NCI-H774 (cell line): ENCODE data around the gene CNGB1.
"Not testable (repeated sequence)": the region's sequence is repeated elsewhere in the genome, so short reads cannot be mapped to it uniquely, and the experiment has no call there.

Experiments
- DNase-seq: peaks from one replicate; lab custom pipeline; 2025; lab: John Stamatoyannopoulos, UW

Gene CNGB1

DNA sequence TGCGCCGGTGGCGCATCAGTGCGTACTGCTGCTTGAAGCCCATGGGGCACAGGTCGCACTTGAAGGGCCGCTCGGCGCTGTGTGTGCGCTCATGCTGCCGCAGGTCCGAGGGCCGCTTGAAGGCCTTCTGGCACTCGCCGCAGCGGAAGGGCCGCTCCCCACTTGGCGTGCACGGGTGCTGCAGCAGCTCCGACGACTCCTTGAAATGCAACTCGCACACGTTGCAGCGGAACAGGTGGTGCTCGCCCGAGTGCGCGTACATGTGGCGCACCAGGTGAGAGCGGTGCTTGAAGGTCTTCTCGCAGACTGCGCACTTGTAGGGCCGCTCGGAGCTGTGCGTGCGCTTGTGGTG lies 26.2 kb upstream of the CNGB1 start:
- DNase-seq: no peak

DNA sequence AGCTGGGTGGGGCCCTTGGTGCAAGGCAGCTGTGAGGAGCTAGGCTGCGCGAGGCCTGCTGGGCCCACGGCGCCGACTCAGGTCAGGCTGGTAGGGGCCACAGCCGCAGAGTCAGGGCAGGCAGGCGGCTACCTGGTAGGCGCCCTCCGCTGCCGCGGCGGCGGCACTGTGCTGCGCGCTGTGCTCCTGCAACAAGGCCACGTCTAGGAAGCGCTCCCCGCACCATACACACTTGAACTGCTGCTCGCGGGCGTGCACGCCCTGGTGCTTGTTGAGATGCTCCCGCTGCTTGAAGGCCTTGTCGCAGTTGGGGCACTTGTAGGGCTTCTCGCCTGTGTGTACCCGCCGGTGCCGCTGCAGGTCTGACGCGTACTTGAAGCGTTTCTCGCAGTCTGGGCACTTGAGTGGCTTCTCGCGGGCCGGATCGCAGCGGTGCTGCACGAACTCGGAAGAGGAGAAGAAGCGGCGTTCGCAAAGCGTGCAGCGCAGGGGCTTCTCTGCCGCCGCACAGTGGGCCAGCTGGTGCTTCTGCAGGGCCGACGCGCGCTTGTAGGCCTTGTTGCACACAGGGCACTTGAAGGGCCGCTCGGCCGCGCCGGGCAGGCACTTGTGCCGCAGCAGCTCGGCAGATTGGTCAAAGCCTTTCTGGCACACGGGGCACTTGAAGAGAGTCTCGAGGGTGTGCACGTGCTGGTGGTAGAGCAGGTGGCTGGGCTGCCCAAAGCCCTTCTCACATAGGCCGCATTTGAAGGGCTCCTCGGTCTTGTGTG lies 25.7 kb upstream of the CNGB1 start:
- DNase-seq: no peak

DNA sequence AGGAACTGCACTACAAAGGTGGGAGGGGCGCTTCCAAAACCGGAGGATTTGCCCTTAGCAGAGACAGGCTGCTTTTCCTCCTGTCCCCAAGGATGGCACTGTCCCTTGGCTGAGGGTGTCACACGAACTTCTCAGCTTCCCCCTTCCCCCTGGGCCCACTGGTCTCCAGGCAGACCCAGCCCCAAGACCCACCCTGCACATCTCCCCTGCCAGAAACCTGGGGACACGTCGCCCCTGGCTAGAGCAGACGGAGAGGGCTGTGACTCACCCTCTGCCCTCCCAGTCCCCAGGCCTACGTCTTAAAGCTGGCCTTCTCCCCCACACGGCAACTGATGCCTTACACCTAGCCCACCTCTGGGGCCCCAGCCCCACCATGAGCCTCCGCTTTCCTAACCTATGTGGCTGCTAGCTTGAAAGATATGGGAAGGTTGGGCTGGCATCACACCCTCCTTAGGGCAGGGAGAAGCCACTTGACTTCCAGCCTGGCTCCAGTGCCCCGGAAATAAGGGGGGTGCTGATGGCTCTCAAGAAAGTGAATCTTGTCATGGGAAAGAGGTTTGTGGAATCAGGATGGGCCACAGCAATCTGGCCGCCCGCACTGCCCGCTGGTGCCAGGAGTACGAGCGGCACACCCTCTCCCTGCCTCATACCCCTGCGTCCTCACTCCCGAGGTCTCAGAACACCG lies 24.9 kb upstream of the CNGB1 start:
- no peak for DNase-seq

- no peak for DNase-seq
Measured at GRCh38 chr16:57994778-57995177, 23.9 kb upstream of the CNGB1 start.

DNA sequence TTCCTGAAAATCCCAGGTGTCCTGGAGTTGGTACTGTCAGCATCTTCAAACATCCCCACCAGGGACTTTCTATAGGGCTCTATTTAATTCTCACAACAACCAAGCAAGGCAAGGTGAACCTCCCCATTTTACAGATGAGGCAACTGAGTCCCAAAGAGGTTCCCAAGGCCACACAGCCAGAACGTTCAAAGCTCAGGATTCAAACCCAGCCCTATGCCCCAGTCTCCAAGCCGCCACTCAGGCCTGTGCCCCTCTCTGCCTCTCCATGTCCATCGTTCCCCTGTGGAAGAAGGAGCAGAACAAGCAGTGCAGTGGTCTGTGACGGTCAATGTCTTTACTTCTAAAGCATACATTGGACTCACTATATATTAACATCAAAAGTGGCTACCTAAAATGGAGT lies 23.4 kb upstream of the CNGB1 start:
- DNase-seq: no peak

GRCh38 chr16:57993897-57994296 lies 23.0 kb upstream of the CNGB1 start:
- DNase-seq: no peak

DNA sequence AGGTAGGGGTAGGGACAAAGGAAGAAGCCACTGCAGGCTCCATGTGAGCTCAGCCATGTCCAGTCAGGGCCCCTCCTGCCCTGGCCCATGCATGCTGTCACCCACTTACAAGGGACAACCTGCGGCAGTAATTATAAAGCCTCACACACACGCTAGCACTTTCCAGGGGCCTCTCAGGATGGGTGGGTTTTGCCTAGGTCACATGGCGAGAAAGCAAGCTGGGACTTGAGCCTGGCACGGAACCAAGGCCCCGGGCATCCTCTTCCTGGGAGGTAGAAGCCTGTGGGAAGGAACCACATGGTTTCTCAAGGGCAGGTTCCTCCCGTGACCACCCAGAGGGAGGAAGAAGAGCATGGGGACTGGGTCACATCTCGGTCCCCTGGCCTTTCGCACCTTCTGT lies 22.5 kb upstream of the CNGB1 start:
- no peak for DNase-seq

DNA sequence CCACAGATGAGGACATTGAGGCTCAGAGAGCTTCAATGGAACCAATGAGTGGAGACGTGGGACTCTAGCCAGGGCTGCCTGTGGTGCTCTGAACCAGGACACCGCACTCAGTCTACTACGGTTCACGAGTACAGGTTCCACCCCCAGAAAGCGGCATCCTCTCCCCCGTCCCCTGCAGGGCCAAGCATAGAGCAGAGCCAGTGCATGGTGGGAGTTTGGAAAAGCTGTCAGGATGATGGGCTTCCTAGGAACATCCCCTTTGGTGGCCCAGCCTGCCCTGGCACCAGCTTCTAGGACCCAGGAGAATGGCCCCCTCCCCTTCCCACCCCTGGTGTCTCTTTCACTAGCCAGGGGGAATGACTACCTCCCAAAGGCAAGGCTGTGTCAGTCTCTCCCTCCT lies 21.2 kb upstream of the CNGB1 start:
- DNase-seq: no peak

DNA sequence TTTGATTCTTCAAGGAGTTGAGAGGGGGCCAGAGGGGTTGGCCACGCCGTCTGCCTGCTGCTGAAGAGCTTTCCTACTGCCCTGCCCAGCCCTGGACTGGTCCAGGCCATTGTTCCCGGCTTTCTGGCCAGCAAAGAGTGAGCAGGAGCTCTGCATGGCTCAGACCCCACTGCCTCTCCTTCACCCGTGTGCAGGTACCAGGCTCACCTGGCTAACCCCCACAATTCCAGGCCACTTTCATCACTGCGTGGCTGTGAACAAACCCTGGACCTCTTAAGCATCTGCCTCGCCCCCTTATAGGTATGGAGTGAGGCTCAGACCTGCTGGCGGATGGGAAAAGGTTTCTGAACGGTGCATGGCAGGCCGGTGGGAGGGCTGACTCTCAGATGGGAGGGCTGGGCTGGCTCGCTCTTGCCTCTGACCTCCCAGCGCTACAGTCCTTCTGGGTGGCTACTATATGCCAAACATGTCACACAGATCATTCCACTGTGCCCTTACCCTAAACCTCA lies 20.7 kb upstream of the CNGB1 start:
- no peak for DNase-seq

DNA sequence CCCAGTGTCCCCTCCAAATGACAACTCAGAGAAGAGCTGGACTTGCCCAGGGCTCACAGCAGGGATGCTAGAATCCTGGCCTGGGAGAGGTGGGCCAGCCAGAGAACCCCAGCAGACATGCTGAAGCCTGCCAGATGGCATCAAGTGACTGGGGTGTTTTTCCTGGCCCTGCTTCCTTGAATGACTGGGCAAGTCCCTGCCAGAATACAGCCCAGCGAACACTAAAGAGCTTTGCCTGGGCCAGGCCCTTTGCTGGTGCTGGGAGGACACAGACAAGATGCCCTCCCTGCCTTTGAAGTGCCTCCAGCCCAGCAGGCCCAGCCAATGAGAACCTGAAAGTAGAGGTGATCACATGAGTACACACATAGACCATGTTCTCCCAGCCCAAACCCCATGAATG lies 18.0 kb upstream of the CNGB1 start:
- no peak for DNase-seq

DNA sequence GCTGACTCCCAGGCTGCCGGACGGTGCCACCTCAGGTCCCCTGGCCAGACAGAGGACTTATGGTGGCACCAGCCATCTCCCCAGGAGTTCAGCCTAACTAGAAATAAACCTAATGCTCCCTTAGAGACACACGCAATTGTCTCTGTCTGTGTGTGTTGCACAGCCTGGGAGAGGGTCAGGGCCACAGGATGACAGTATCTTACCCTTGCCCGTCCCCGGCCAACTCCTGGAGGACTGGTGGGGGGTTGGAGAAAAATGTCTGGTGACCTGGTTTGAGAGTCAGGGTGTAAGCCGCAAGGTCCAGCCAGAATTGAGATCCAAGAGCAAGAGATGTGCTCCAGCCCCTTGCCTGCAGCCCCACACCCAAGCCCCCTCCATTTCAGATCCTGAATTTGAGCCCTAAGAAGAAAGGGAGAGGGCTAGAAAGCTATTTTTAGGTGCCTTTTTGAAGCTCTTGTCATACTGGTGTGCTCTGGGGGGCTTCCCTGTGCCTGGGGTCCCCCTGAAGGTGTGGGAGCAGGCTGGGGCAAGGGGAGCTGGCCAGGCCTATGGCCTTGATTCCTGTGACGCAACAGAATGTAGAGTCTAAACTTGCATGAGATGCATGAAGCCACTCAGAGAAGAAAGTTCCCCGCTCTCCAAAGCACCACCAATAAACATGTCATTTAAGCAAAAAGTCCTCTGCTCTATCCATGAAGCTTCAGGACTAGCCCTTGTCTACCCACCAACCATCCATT lies 16.7 kb upstream of the CNGB1 start:
- DNase-seq: no peak

DNA sequence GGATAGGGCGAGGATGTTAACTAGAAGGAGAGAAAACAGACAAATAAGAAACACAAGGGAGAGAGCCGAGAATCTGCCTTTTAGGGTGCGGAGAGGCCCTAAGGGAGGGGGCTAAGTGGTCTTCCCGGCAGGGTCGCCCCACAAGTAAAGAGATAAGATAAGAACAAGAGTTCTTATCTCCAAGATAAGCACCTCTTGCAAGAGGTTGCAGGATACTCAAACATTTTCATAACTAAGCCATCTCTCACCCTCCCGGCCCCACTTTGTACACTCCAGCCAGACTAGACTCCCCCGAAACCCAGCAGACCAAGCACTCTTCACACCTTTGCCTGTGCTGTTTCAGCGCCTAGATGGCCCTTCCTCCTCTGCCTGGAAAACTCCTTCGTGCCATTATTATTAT lies 15.3 kb upstream of the CNGB1 start:
- no peak for DNase-seq

- no peak for DNase-seq
Measured at GRCh38 chr16:57985204-57986181, 14.6 kb upstream of the CNGB1 start.

DNA sequence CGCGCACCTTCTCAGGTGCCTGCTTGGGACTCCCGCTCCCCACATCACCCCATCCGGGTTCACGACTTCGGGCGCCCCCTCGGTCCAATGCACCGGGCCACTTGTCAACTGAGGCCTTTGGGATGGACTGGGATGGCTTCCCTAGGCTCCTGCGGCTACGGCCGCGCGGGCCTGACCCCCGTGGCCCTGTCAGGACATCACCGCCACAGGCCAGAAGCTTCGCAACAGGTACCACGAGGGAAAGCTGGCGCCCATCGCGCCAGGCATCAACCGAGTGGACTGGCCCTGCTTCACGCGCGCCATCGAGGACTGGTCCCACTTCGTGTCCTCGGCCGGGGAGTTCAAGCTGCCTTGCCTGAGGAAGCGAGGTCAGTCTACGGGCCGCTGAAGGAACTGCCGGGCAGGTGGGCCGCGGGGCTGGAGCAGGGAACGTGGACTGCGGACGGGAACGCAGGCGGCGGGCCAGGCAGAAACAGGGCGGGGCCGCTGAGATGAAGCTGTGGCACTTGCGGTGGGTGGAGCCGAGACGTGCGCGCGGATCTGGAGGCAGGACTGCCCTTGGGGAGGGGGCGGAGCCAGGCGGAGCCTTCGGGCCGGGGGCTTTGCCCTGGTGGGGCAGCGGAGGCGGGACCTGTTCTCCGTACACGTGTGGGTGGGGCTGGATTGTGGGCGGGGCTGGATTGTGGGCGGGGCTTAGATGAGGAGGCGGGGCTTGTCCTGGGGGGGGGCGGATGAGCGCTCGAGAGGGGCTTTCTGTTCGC lies 13.7 kb upstream of the CNGB1 start:
- no peak for DNase-seq

GRCh38 chr16:57982385-57982784 lies 11.5 kb upstream of the CNGB1 start:
- DNase-seq: no peak

- DNase-seq: no peak
Measured at GRCh38 chr16:57981636-57982035, 10.7 kb upstream of the CNGB1 start.

DNA sequence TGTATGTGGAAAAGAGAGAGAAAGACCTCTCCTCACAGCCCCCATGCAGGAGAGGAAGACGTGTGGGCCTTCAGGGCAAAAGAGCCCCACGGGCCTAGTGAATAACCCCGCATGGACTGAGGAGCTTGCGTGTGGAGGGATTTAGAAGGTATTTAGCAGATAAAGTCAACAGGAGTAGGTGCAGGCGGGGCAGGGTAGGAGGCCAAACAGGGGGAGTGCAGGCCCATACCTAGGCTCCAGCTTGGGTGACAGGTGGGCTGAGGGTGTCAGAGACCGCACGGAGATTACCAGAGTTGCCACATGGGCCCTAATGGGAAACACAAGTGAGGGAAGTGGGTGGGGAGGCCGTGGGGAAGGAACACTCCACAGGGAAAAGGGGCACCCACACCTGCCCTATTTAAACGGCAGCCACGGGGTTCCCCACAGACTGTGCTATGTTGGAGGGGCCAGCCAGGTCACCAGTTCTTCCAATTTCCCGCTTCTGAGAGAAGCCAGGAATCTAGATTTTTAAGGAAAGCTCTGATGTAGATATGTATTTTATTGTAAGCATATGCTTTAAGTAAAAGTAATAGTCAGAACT lies 8.2 kb upstream of the CNGB1 start:
- DNase-seq: no peak

GRCh38 chr16:57978070-57978465 lies 7.1 kb upstream of the CNGB1 start:
- DNase-seq: not testable (repeated sequence)

DNA sequence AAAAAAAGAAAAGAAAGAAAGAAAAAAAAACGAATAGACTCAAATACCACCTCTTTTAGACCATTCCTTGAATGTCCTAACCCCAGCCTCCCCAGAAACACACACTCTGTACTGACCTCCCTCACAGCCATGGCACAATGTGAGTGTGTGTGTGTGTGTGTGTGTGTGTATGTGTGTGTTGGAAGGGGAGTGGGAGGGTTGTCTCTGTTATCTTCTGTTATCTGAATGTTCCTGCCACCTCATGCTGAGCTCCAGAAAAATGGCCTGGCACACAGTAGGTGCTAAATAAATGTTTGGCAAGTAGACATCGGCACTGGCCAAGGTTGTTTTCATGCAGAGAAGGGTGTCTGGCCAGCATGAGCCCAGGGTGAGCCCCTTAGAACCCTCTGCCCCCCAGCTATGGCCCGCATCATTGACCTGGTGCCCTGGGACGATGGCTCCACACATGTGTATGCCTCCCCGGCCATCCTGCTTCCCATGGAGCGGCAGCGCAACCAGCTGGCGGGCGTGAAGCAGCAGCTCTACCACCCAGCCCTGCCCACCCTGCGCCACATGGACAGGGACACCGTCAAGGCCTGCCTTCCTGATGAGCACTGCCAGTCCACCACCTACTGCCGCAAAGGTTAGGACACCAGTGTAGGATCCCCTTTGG lies 6.6 kb upstream of the CNGB1 start:
- DNase-seq: no peak

- no peak for DNase-seq
Measured at GRCh38 chr16:57976331-57976796, 5.4 kb upstream of the CNGB1 start.
